Measurements from ENCODE around the gene KRTAP23-1. TPM values are rescaled to one million over a fixed set of nuclear protein-coding genes. Genes with fewer than 3 reads are reported as not detected.

KRTAP23-1 gene
- total RNA-seq, 1 donor from 2014 or later = not detected

DNA sequence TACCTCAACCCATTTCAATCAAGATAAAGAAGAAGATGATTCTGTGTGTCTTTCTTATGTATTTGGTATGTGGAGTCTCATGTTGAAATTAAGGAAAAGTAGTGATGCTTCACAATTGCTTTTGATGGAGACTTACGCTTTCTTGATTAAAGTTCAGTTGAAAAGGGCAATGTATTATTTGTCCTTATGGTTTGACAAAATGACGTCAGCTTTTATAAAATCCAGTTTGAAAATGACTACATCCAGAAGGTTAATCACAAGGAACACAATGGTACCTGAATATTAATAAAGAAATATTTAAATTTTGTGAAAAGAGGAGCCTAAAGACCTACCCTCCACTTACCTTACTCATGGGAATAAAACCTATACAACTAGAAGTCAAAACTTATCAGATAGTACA, 32.7 kb downstream of the KRTAP23-1 start:
- no peak for DNase-seq (ENCODE audit: low spot score in 2 of 2, unreplicated experiment in 2 of 2)
- Mint-ChIP-seq H3K9me3 (no peaks in the 10 kb centered on the region), H3K27me3 (ENCODE audit: low read depth) (peaks cover 14% of the 10 kb centered on the region), H3K27ac (no peak overlapping the region), H3K36me3 (no peaks in the 10 kb centered on the region), H3K4me1 (no peaks in the 10 kb centered on the region), H3K4me3 (no peak overlapping the region)
- TF ChIP-seq, protein P1, sequence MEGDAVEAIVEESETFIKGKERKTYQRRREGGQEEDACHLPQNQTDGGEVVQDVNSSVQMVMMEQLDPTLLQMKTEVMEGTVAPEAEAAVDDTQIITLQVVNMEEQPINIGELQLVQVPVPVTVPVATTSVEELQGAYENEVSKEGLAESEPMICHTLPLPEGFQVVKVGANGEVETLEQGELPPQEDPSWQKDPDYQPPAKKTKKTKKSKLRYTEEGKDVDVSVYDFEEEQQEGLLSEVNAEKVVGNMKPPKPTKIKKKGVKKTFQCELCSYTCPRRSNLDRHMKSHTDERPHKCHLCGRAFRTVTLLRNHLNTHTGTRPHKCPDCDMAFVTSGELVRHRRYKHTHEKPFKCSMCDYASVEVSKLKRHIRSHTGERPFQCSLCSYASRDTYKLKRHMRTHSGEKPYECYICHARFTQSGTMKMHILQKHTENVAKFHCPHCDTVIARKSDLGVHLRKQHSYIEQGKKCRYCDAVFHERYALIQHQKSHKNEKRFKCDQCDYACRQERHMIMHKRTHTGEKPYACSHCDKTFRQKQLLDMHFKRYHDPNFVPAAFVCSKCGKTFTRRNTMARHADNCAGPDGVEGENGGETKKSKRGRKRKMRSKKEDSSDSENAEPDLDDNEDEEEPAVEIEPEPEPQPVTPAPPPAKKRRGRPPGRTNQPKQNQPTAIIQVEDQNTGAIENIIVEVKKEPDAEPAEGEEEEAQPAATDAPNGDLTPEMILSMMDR (IDR thresholded peaks at IDR 0.05; ENCODE audit: unreplicated experiment) = no peak

DNA sequence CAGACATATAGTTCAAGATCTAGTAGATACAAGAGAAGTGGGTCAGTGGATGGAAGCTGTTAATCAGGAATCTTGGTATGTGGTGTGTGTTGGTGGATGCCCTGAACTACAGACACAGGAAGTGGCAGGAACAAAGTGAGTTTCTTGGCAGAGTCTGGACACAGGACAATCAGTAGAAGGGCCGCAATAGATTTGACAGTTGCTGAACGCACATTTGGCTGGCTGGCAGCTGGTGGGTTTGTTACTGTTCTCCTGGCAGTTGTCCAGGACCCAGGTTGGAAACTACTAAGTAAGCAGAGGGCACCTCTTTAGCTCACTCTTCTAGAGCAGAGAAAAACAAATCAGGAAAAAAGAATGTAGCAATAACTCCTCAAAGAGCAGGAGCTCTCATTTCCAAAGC, 41.5 kb downstream of the KRTAP23-1 start:
- Mint-ChIP-seq H3K4me1 (peaks cover 3% of the 10 kb centered on the region), H3K9me3 (no peaks in the 10 kb centered on the region), H3K27me3 (ENCODE audit: low read depth) (no peaks in the 10 kb centered on the region), H3K36me3 (no peaks in the 10 kb centered on the region), H3K4me3 (no peak overlapping the region), H3K27ac (no peak overlapping the region)
- DNase-seq (ENCODE audit: low spot score in 2 of 2, unreplicated experiment in 2 of 2) = no peak
- TF ChIP-seq, protein P1 (IDR thresholded peaks at IDR 0.05; ENCODE audit: unreplicated experiment) = no peak

DNA sequence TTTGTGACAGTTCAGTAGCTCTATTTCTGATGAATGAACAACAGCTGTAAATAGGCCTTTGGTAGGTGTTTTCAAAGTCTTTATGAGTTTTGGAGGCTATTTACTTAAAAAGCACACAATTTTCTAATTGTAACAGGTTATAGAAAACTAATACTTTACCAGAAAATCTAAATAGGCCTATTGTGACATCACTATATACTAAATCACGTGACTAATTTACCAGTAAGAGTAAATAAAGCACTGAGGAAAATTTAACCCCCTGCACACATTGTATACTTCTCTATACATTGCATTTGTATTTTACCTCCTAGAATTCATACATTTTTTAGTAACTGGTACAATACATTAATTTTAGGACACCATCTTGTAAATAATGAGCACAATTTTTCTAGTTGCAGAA, 43.3 kb downstream of the KRTAP23-1 start:
- DNase-seq (ENCODE audit: low spot score in 2 of 2, unreplicated experiment in 2 of 2) = no peak
- TF ChIP-seq, protein P1 (IDR thresholded peaks at IDR 0.05; ENCODE audit: unreplicated experiment) = no peak
- Mint-ChIP-seq H3K36me3 (no peaks in the 10 kb centered on the region), H3K9me3 (peaks cover 13% of the 10 kb centered on the region), H3K4me3 (no peak overlapping the region), H3K27me3 (ENCODE audit: low read depth) (no peaks in the 10 kb centered on the region), H3K27ac (no peak overlapping the region), H3K4me1 (peaks cover 3% of the 10 kb centered on the region)

Small RNA genes lying within 50 kb of the gene (microRNA-seq; reads per million reads assigned to microRNA genes)
- gene MIR4327 = not detected

Other genes starting within 250 kb of the KRTAP23-1 start
- gene CLDN17, start 181.8 kb downstream of the KRTAP23-1 start, total RNA-seq = not detected in 3 replicates
- gene CLDN8, start 132.5 kb downstream of the KRTAP23-1 start, total RNA-seq = 1.2 to 1.4 TPM (median 1.2 TPM) in 3 replicates
- gene KRTAP24-1, start 65.7 kb downstream of the KRTAP23-1 start, total RNA-seq = not detected in 3 replicates
- gene KRTAP25-1, start 59.1 kb downstream of the KRTAP23-1 start, total RNA-seq = not detected in 3 replicates
- gene KRTAP26-1, start 28.3 kb downstream of the KRTAP23-1 start, total RNA-seq = not detected in 3 replicates
- gene KRTAP27-1, start 10.9 kb downstream of the KRTAP23-1 start, total RNA-seq = not detected in 3 replicates
- not detected in 3 replicates for gene KRTAP13-2, start 23.7 kb upstream of the KRTAP23-1 start, total RNA-seq
- not detected in 3 replicates for gene KRTAP13-1, start 47.4 kb upstream of the KRTAP23-1 start, total RNA-seq
- not detected in 3 replicates for gene KRTAP13-3, start 77.3 kb upstream of the KRTAP23-1 start, total RNA-seq
- gene KRTAP13-4, start 81.6 kb upstream of the KRTAP23-1 start, total RNA-seq = not detected in 3 replicates
- gene KRTAP15-1, start 91.7 kb upstream of the KRTAP23-1 start, total RNA-seq = not detected in 3 replicates
- gene KRTAP19-1, start 131.8 kb upstream of the KRTAP23-1 start, total RNA-seq = not detected in 3 replicates
- gene KRTAP19-2, start 138.8 kb upstream of the KRTAP23-1 start, total RNA-seq = not detected in 3 replicates
- not detected in 3 replicates for gene KRTAP19-3, start 143.4 kb upstream of the KRTAP23-1 start, total RNA-seq
- not detected in 3 replicates for gene KRTAP19-4, start 148.6 kb upstream of the KRTAP23-1 start, total RNA-seq
- not detected in 3 replicates for gene KRTAP19-5, start 153.5 kb upstream of the KRTAP23-1 start, total RNA-seq
- gene KRTAP19-6, start 193.3 kb upstream of the KRTAP23-1 start, total RNA-seq = not detected in 3 replicates
- not detected in 3 replicates for gene KRTAP19-7, start 212.7 kb upstream of the KRTAP23-1 start, total RNA-seq
- gene KRTAP22-2, start 241.8 kb upstream of the KRTAP23-1 start, total RNA-seq = not detected in 3 replicates
- not detected in 3 replicates for gene KRTAP6-3, start 243.8 kb upstream of the KRTAP23-1 start, total RNA-seq